HT-29 (cell line): ENCODE measurements around the gene API5. TPM values are rescaled to one million over a fixed set of nuclear protein-coding genes. Genes with fewer than 3 reads are reported as not detected.
"Not testable (repeated sequence)": the region's sequence is repeated elsewhere in the genome, so short reads cannot be mapped to it uniquely, and the experiment has no call there.

Source experiments
- DNase-seq: peaks from one replicate; pipeline ENCODE4 v3.0.0-alpha.2; 2015; ENCODE audit warnings: low spot score
- total RNA-seq: library from RNA; depleted of rRNA; stranded (reverse); fragments of >200 nt; shearing (Covaris generic); gene quantifications from 2 replicates; pipeline ENCODE4 v1.2.3, GENCODE V29; 2014; rRNA removed

Gene API5
- total RNA-seq, result 66.1 and 70.2 TPM in 2 replicates

GRCh38 chr11:43311791-43312607 lies at the start of gene API5:
Gene API5 (plus strand): TSS chr11:43311996. CDS start chr11:43312128, 132 bp downstream.
- DNase-seq, result peak; percentile 97

GRCh38 chr11:43267856-43268580 lies 43.8 kb upstream of the API5 start:
- DNase-seq, result no peak

- no peak for DNase-seq
Observed at GRCh38 chr11:43268786-43269185, 43.0 kb upstream of the API5 start.

- DNase-seq, result no peak
Observed at GRCh38 chr11:43269254-43269918, 42.4 kb upstream of the API5 start.

GRCh38 chr11:43270468-43270867 lies 41.3 kb upstream of the API5 start:
- DNase-seq, result no peak

GRCh38 chr11:43278193-43278956 lies 33.4 kb upstream of the API5 start:
- peak; percentile 75 for DNase-seq

GRCh38 chr11:43282607-43283440 lies 29.0 kb upstream of the API5 start:
- peak; percentile 65 for DNase-seq

GRCh38 chr11:43285826-43286225 lies 26.0 kb upstream of the API5 start:
- DNase-seq, result no peak

GRCh38 chr11:43289368-43289767 lies 22.4 kb upstream of the API5 start:
- DNase-seq, result no peak

GRCh38 chr11:43298397-43298796 lies 13.4 kb upstream of the API5 start:
- DNase-seq, result no peak

GRCh38 chr11:43315966-43316365 lies 4.2 kb downstream of the API5 start:
- no peak for DNase-seq

- no peak for DNase-seq
Observed at GRCh38 chr11:43316451-43316850, 4.7 kb downstream of the API5 start.

- peak; percentile 85 for DNase-seq
Observed at GRCh38 chr11:43327987-43328386, 16.2 kb downstream of the API5 start.

- no peak for DNase-seq
Observed at GRCh38 chr11:43328482-43328881, 16.7 kb downstream of the API5 start.

GRCh38 chr11:43341159-43341558 lies 29.4 kb downstream of the API5 start:
- no peak for DNase-seq

GRCh38 chr11:43351426-43351825 lies 39.6 kb downstream of the API5 start:
- not testable (repeated sequence) for DNase-seq

GRCh38 chr11:43354311-43354710 lies 42.5 kb downstream of the API5 start:
- DNase-seq, result no peak

- no peak for DNase-seq
Observed at GRCh38 chr11:43356336-43356735, 44.5 kb downstream of the API5 start.

- DNase-seq, result no peak
Observed at GRCh38 chr11:43358279-43358800, 46.5 kb downstream of the API5 start.

- DNase-seq, result peak; percentile 96
Observed at GRCh38 chr11:43358801-43359421, 47.1 kb downstream of the API5 start, which contains the start of gene TTC17. Gene TTC17 (plus strand): TSS chr11:43358920. CDS start chr11:43358955, 35 bp downstream.
